ENCODE data around the gene AJUBA. TPM values are rescaled to one million over a fixed set of nuclear protein-coding genes. Genes with fewer than 3 reads are reported as not detected.

The AJUBA gene
- total and polyA plus RNA-seq, 2 donors (not counting 1 experiment from before 2014, with no cell fraction given): 1.6 TPM; not detected in 1

GRCh38 chr14:22998329-22999012 lies 16.1 kb upstream of the AJUBA start:
- intact Hi-C loops (cut with micrococcal nuclease): no loop called here
- H3K36me3 ChIP-seq (replicated peaks in 1 of 2; ENCODE audit: control extremely low read depth in 1 of 2, control insufficient read depth in 1 of 2, extremely low read depth in 1 of 2, insufficient read depth in 2 of 2, low read length in 1 of 2): peaks cover 0 to 15% of the 10 kb centered on the region in 2 experiments
- DNase-seq (no peak), ATAC-seq (ENCODE audit: low read depth) (no peak)
- H3K27me3 Mint-ChIP-seq: no peaks in the 10 kb centered on the region
- POLR2A ChIA-PET: interaction anchor here (0.6 kb wide), 1 partner anchor 40 kb away, joined by 3 read pairs; no protein-coding TSS in a partner anchor
- H3K4me1 ChIP-seq (ENCODE audit: control insufficient read depth in 2 of 2, insufficient read depth in 2 of 2, low read length in 2 of 2): no peaks in the 10 kb centered on the region
- CTCF ChIA-PET: interaction anchor here (1.0 to 36.3 kb wide), 4 partner anchors 9 to 61 kb away, joined by 3 to 1134 read pairs (median 62); partner anchors contain the start of genes AJUBA and CDH24
- H3K4me1 Mint-ChIP-seq: peaks cover 2% of the 10 kb centered on the region
- H4K20me1 ChIP-seq (ENCODE audit: control insufficient read depth, insufficient read depth, low read length, poor library complexity, severe bottlenecking): no peaks in the 10 kb centered on the region
- H3K27me3 ChIP-seq (replicated peaks in 1 of 4; ENCODE audit: control extremely low read depth in 1 of 4, control insufficient read depth in 3 of 4, insufficient read depth in 4 of 4, low read length in 3 of 4): no peaks in the 10 kb centered on the region
- H3K27ac ChIP-seq (ENCODE audit: low read length in 2 of 2): no peak overlapping the region
- no peak overlapping the region for H3K9ac ChIP-seq (ENCODE audit: low read length)
- no peaks in the 10 kb centered on the region for H3K9me3 Mint-ChIP-seq (ENCODE audit: insufficient read depth)
- H3K4me3 Mint-ChIP-seq: no peak overlapping the region
- H3K27ac Mint-ChIP-seq: no peak overlapping the region
- H3K9me3 ChIP-seq (ENCODE audit: control extremely low read depth in 1 of 3, control insufficient read depth in 2 of 3, insufficient read depth in 1 of 3, low read length in 2 of 3): no peaks in the 10 kb centered on the region
- no peak overlapping the region for H3K4me3 ChIP-seq (ENCODE audit: control extremely low read depth in 1 of 5, extremely low read depth in 1 of 5, insufficient read depth in 1 of 5, low read depth in 2 of 5, low read length in 4 of 5)
- no peaks in the 10 kb centered on the region for H3K79me2 ChIP-seq (ENCODE audit: control insufficient read depth, insufficient read depth, low read length)
- no peak overlapping the region for H3K4me2 ChIP-seq (replicated peaks; ENCODE audit: low read depth, low read length, poor library complexity, severe bottlenecking)
- 97% methylated on average over 16 of the region's 16 CpGs for WGBS (ENCODE audit: insufficient coverage)
- TF ChIP-seq, protein P1, sequence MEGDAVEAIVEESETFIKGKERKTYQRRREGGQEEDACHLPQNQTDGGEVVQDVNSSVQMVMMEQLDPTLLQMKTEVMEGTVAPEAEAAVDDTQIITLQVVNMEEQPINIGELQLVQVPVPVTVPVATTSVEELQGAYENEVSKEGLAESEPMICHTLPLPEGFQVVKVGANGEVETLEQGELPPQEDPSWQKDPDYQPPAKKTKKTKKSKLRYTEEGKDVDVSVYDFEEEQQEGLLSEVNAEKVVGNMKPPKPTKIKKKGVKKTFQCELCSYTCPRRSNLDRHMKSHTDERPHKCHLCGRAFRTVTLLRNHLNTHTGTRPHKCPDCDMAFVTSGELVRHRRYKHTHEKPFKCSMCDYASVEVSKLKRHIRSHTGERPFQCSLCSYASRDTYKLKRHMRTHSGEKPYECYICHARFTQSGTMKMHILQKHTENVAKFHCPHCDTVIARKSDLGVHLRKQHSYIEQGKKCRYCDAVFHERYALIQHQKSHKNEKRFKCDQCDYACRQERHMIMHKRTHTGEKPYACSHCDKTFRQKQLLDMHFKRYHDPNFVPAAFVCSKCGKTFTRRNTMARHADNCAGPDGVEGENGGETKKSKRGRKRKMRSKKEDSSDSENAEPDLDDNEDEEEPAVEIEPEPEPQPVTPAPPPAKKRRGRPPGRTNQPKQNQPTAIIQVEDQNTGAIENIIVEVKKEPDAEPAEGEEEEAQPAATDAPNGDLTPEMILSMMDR (IDR thresholded peaks at IDR 0.05): no peak
- no peak for TF ChIP-seq EZH2 (IDR thresholded peaks at IDR 0.05; ENCODE audit: borderline replicate concordance, insufficient read depth, low read depth, low read length, poor library complexity, severe bottlenecking)
- H2AFZ ChIP-seq (ENCODE audit: insufficient read depth, low read depth, low read length, poor library complexity, severe bottlenecking): no peak overlapping the region

DNA sequence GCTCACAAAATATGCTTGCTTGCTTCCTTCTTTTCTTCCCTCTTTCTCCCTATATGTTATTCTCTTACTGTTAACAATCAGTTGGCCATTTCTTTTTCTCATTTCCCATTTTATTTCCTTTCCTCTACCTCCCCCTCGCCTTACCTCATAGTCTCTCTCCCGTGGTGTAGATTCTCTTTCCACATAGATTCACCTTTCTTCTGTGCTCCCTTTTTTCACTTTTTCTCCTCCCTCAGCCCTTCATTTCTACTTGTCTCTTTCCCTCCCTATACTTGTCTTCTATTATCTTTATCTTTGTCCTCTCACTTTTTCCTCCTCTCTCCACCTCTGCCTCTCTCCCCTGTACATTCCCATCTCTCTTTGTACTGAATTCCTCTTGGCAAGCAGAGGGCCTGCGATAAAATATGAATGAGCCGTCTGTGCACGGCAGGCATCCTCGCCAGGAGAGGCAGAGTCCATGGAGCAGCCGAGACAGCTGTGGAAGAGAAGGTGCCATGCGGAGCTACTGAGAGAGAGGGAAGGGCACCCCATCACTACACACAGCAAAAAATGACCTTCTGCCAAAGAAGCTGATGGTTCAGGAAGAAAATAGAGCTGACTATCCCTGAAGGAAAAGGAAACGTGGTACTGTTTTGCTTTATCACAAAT lies 15.4 kb upstream of the AJUBA start:
- peaks cover 2% of the 10 kb centered on the region for H3K4me1 Mint-ChIP-seq
- DNase-seq (no peak), ATAC-seq (ENCODE audit: low read depth) (no peak)
- no peak overlapping the region for H3K9ac ChIP-seq (ENCODE audit: low read length)
- no peaks in the 10 kb centered on the region for H3K27me3 ChIP-seq (replicated peaks in 1 of 4; ENCODE audit: control extremely low read depth in 1 of 4, control insufficient read depth in 3 of 4, insufficient read depth in 4 of 4, low read length in 3 of 4)
- H3K36me3 ChIP-seq (replicated peaks in 1 of 2; ENCODE audit: control extremely low read depth in 1 of 2, control insufficient read depth in 1 of 2, extremely low read depth in 1 of 2, insufficient read depth in 2 of 2, low read length in 1 of 2): peaks cover 0 to 19% of the 10 kb centered on the region in 2 experiments
- H3K4me1 ChIP-seq (ENCODE audit: control insufficient read depth in 2 of 2, insufficient read depth in 2 of 2, low read length in 2 of 2): no peaks in the 10 kb centered on the region
- no peak overlapping the region for H3K4me3 ChIP-seq (ENCODE audit: control extremely low read depth in 1 of 5, extremely low read depth in 1 of 5, insufficient read depth in 1 of 5, low read depth in 2 of 5, low read length in 4 of 5)
- H3K79me2 ChIP-seq (ENCODE audit: control insufficient read depth, insufficient read depth, low read length): no peaks in the 10 kb centered on the region
- H3K9me3 Mint-ChIP-seq (ENCODE audit: insufficient read depth): no peaks in the 10 kb centered on the region
- TF ChIP-seq, protein P1 (IDR thresholded peaks at IDR 0.05): no peak
- no peak for TF ChIP-seq EZH2 (IDR thresholded peaks at IDR 0.05; ENCODE audit: borderline replicate concordance, insufficient read depth, low read depth, low read length, poor library complexity, severe bottlenecking)
- ChIA-PET CTCF (interaction anchor here (1.0 to 36.3 kb wide), 4 partner anchors 8 to 62 kb away, joined by 3 to 1134 read pairs (median 62); partner anchors contain the start of genes AJUBA and CDH24), POLR2A (no interaction called here)
- H3K9me3 ChIP-seq (ENCODE audit: control extremely low read depth in 1 of 3, control insufficient read depth in 2 of 3, insufficient read depth in 1 of 3, low read length in 2 of 3): no peaks in the 10 kb centered on the region
- 95% methylated on average over 2 of the region's 9 CpGs for WGBS (ENCODE audit: insufficient coverage)
- no peak overlapping the region for H3K27ac ChIP-seq (ENCODE audit: low read length in 2 of 2)
- H3K27ac Mint-ChIP-seq: no peak overlapping the region
- no peak overlapping the region for H3K4me2 ChIP-seq (replicated peaks; ENCODE audit: low read depth, low read length, poor library complexity, severe bottlenecking)
- H2AFZ ChIP-seq (ENCODE audit: insufficient read depth, low read depth, low read length, poor library complexity, severe bottlenecking): no peak overlapping the region
- H4K20me1 ChIP-seq (ENCODE audit: control insufficient read depth, insufficient read depth, low read length, poor library complexity, severe bottlenecking): no peaks in the 10 kb centered on the region
- H3K27me3 Mint-ChIP-seq: no peaks in the 10 kb centered on the region
- intact Hi-C loops (cut with micrococcal nuclease): no loop called here
- H3K4me3 Mint-ChIP-seq: no peak overlapping the region

Data from B cell (primary cell).